HCT116 (cell line): ENCODE data around the gene AGL. TPM values are rescaled to one million over a fixed set of nuclear protein-coding genes. Genes with fewer than 3 reads are reported as not detected.

Source experiments
- ATAC-seq: fragments of 200-7000 bp; cut with Tn5 transposase; 2 replicates; pipeline ENCODE4 v1.9.1; 2020; ENCODE audit warnings: mild to moderate bottlenecking, moderate library complexity
- BruUV-seq: library from RNA; stranded (reverse); fragments of 400-500 nt; replicated peaks from 2 replicates; lab custom pipeline; 2021; lab: Mats Ljungman, UMichigan
- CTCF ChIA-PET: fragments of 300-600 bp; sonication (Branson Sonifier 250); formaldehyde crosslinking; loops from one replicate; lab custom pipeline; 2021; ENCODE audit warnings: antibody characterized with exemption; lab: Charles Lee
- POLR2A ChIA-PET: fragments of 300-600, 350-600 bp; sonication (Branson Sonifier 250); formaldehyde crosslinking; loops from one replicate; lab custom pipeline; 2021; ENCODE audit warnings: antibody characterized with exemption; lab: Charles Lee
- RAD21 ChIA-PET, 2 experiments: fragments of 300-600 bp; sonication (Branson Sonifier 250); formaldehyde crosslinking; loops; one replicate each; lab custom pipeline; 2023; ENCODE audit warnings: low total read pairs in 2 of 2; ENCODE audit not compliant: uncharacterized antibody in 2 of 2, unreplicated experiment in 2 of 2, low non-redundant PET in 1 of 2; lab: Charles Lee
- DNase-seq: peaks from one replicate; pipeline ENCODE4 v3.0.0-alpha.2; 2010; ENCODE audit warnings: low read depth, low spot score
- H2AFZ ChIP-seq: fragments of 200-600 bp; shearing (Covaris generic), sonication (generic); 2 replicates; pipeline ENCODE4 v1.6.1; 2017; ENCODE audit warnings: low read depth, mixed run types, mixed read lengths, antibody characterized with exemption, low read length; ENCODE audit not compliant: poor library complexity, severe bottlenecking
- H3K27ac ChIP-seq: 2 replicates; pipeline ENCODE4 v1.5.1; 2012; ENCODE audit warnings: low read depth, low read length
- H3K27me3 ChIP-seq: fragments of 200-600 bp; sonication (generic); 2 replicates; pipeline ENCODE4 v1.6.1; 2016; ENCODE audit warnings: mixed run types, low read length, mixed read lengths; ENCODE audit not compliant: insufficient read depth
- H3K36me3 ChIP-seq, 2 experiments: fragments of 200-500 bp in 1 of 2; fragments of 200-600 bp in 1 of 2; sonication (Bioruptor generic) in 1 of 2; sonication (generic) in 1 of 2; 2 replicates each; pipeline versions ENCODE4 v1.5.1 to v1.6.1; 2014 to 2016; ENCODE audit warnings: low read length in 2 of 2, inconsistent platforms in 1 of 2, mixed read lengths in 1 of 2, mixed run types in 1 of 2; ENCODE audit not compliant: insufficient read depth in 2 of 2, control insufficient read depth in 1 of 2
- H3K4me1 ChIP-seq, 2 experiments: fragments of 200-600 bp in 1 of 2; sonication (generic) in 1 of 2; 2 replicates each; pipeline versions ENCODE4 v1.5.1 to v1.6.1; 2012 to 2017; ENCODE audit warnings: low read length in 2 of 2, inconsistent platforms in 1 of 2, mild to moderate bottlenecking in 1 of 2, mixed read lengths in 1 of 2, mixed run types in 1 of 2, moderate library complexity in 1 of 2; ENCODE audit not compliant: insufficient read depth in 2 of 2, control insufficient read depth in 1 of 2
- H3K4me2 ChIP-seq: fragments of 200-600 bp; sonication (generic); 2 replicates; pipeline ENCODE4 v1.6.1; 2017; ENCODE audit warnings: mixed run types, low read length, mixed read lengths
- H3K4me3 ChIP-seq, 2 experiments: fragments of 200-600 bp in 1 of 2; sonication (generic) in 1 of 2; replicated peaks in 1 of 2; 2 replicates each; pipeline ENCODE4 v1.5.1; 2011 to 2016; ENCODE audit warnings: low read length in 2 of 2, control low read depth in 1 of 2, low read depth in 1 of 2, mild to moderate bottlenecking in 1 of 2, mixed read lengths in 1 of 2, mixed run types in 1 of 2
- H3K79me2 ChIP-seq: fragments of 200-600 bp; sonication (generic); 2 replicates; pipeline ENCODE4 v1.6.1; 2017; ENCODE audit warnings: mild to moderate bottlenecking, mixed run types, low read length, moderate library complexity, mixed read lengths; ENCODE audit not compliant: insufficient read depth
- H3K9ac ChIP-seq: fragments of 200-600 bp; sonication (generic); 2 replicates; pipeline ENCODE4 v1.6.1; 2016; ENCODE audit warnings: low read length, mixed read lengths
- H3K9me2 ChIP-seq: fragments of 200-600 bp; sonication (generic), shearing (Covaris generic); 2 replicates; pipeline ENCODE4 v1.6.1; 2017; ENCODE audit warnings: mixed run types, mild to moderate bottlenecking, moderate library complexity; ENCODE audit not compliant: insufficient read depth
- H3K9me3 ChIP-seq, 2 experiments: fragments of 200-500 bp in 1 of 2; fragments of 200-600 bp in 1 of 2; sonication (Bioruptor generic) in 1 of 2; sonication (generic) in 1 of 2; 2 replicates each; pipeline ENCODE4 v1.6.1; 2014 to 2017; ENCODE audit warnings: low read length in 2 of 2, mixed read lengths in 2 of 2, inconsistent platforms in 1 of 2, low read depth in 1 of 2, mild to moderate bottlenecking in 1 of 2, mixed run types in 1 of 2, moderate library complexity in 1 of 2; ENCODE audit not compliant: control insufficient read depth in 1 of 2, insufficient read depth in 1 of 2
- H4K20me1 ChIP-seq: fragments of 200-600 bp; sonication (generic), shearing (Covaris generic); 2 replicates; pipeline ENCODE4 v1.6.1; 2017; ENCODE audit warnings: mixed run types, mild to moderate bottlenecking, moderate library complexity; ENCODE audit not compliant: insufficient read depth
- ATF3 ChIP-seq: IDR thresholded peaks from 2 replicates; pipeline ENCODE4 v1.6.1; 2012
- CBX3 ChIP-seq: IDR thresholded peaks from 2 replicates; pipeline ENCODE4 v1.6.1; 2012; ENCODE audit warnings: low read depth
- CTCF ChIP-seq, 3 experiments: fragments of 200-600 bp in 1 of 3; sonication (generic) in 1 of 3; IDR thresholded peaks in 2 of 3; conservative IDR thresholded peaks in 1 of 3; 2 replicates each; pipeline ENCODE4 v1.5.1; 2012 to 2017; ENCODE audit warnings: low read depth in 2 of 3, low read length in 2 of 3, antibody characterized with exemption in 1 of 3, borderline replicate concordance in 1 of 3, control low read depth in 1 of 3, mild to moderate bottlenecking in 1 of 3, mixed read lengths in 1 of 3, mixed run types in 1 of 3, moderate library complexity in 1 of 3; ENCODE audit not compliant: insufficient read depth in 1 of 3
- EGR1 ChIP-seq: IDR thresholded peaks from 2 replicates; pipeline ENCODE4 v1.6.1; 2012; ENCODE audit warnings: low read depth
- EZH2 ChIP-seq: fragments of 200-600 bp; sonication (generic); IDR thresholded peaks from 2 replicates; pipeline ENCODE4 v1.6.1; 2017; ENCODE audit warnings: antibody characterized with exemption, mixed run types
- EZH2phosphoT487 ChIP-seq: fragments of 200-600 bp; IDR thresholded peaks from 2 replicates; pipeline ENCODE4 v1.6.1; 2018; ENCODE audit warnings: antibody characterized with exemption, borderline replicate concordance
- FOSL1 ChIP-seq: IDR thresholded peaks from 2 replicates; pipeline ENCODE4 v1.6.1; 2012; ENCODE audit warnings: low read depth
- JUND ChIP-seq: IDR thresholded peaks from 2 replicates; pipeline ENCODE4 v1.6.1; 2012
- MAX ChIP-seq: IDR thresholded peaks from 2 replicates; pipeline ENCODE4 v1.6.1; 2012
- POLR2A ChIP-seq: IDR thresholded peaks from 2 replicates; pipeline ENCODE4 v1.7.0; 2011; ENCODE audit warnings: borderline replicate concordance; ENCODE audit not compliant: insufficient read depth, insufficient read length; ENCODE audit errors: extremely low read depth
- POLR2AphosphoS5 ChIP-seq: IDR thresholded peaks from 2 replicates; pipeline ENCODE4 v1.6.1; 2011; ENCODE audit warnings: mild to moderate bottlenecking, low read depth, low read length, moderate library complexity
- RAD21 ChIP-seq: IDR thresholded peaks from 2 replicates; pipeline ENCODE4 v1.6.1; 2012; ENCODE audit warnings: low read depth, mild to moderate bottlenecking
- REST ChIP-seq: IDR thresholded peaks from 2 replicates; pipeline ENCODE4 v1.6.1; 2012; ENCODE audit warnings: low read depth
- SIN3A ChIP-seq: IDR thresholded peaks from 2 replicates; pipeline ENCODE4 v1.6.1; 2012; ENCODE audit warnings: low read depth
- SP1 ChIP-seq: IDR thresholded peaks from 2 replicates; pipeline ENCODE4 v1.6.1; 2012; ENCODE audit warnings: low read depth
- SRF ChIP-seq: IDR thresholded peaks from 2 replicates; pipeline ENCODE4 v1.6.1; 2012; ENCODE audit warnings: low read depth
- TCF7L2 ChIP-seq: IDR thresholded peaks from 2 replicates; pipeline ENCODE4 v1.7.0; 2011; ENCODE audit warnings: borderline replicate concordance, inconsistent platforms; ENCODE audit not compliant: insufficient read depth, insufficient read length; ENCODE audit errors: extremely low read depth
- YY1 ChIP-seq: IDR thresholded peaks from 2 replicates; pipeline ENCODE4 v1.6.1; 2011; ENCODE audit warnings: low read length, low read depth, moderate library complexity, mild to moderate bottlenecking; ENCODE audit not compliant: insufficient replicate concordance; ENCODE audit errors: extremely low read depth
- ZFX ChIP-seq: fragments of 450-650 bp; IDR thresholded peaks from 2 replicates; pipeline ENCODE4 v1.6.1; 2017
- ZNF274 ChIP-seq: fragments of 200-500 bp; sonication (Bioruptor generic); IDR thresholded peaks from 2 replicates; pipeline ENCODE4 v1.6.1; 2014; ENCODE audit warnings: mild to moderate bottlenecking, low read depth, low read length, inconsistent platforms
- intact Hi-C: fragments of 100-400 bp; cut with micrococcal nuclease; formaldehyde crosslinking; loops from 2 replicates; pipeline ENCODE4 v1.10.0; 2022
- total RNA-seq: library from RNA; stranded (reverse); gene quantifications from one replicate; pipeline ENCODE4 v1.2.1, GENCODE V29; 2021; ENCODE audit not compliant: unreplicated experiment

The AGL gene
- total RNA-seq, 1 experiment from 2014 or later, result 19.4 TPM

- TF ChIP-seq POLR2A (no peak), POLR2AphosphoS5 (no peak), SRF (no peak), ATF3 (no peak), ZNF274 (no peak), EZH2 (no peak), YY1 (no peak), EGR1 (no peak), ZFX (no peak), CBX3 (no peak), FOSL1 (no peak), SP1 (no peak), JUND (no peak), REST (no peak), SIN3A (no peak), MAX (no peak), RAD21 (no peak), CTCF (IDR thresholded peaks at IDR 0.05 in 2 of 3, conservative IDR thresholded peaks at IDR 0.05 in 1 of 3; ENCODE audit: borderline replicate concordance in 1 of 3, insufficient read depth in 1 of 3, low read depth in 2 of 3, low read length in 2 of 3) (no peak), EZH2phosphoT487 (no peak), TCF7L2 (no peak)
- TF ChIP-seq, all 23 proteins: peak for 0
- H3K4me2 ChIP-seq, result no peak overlapping the region
- DNase-seq (no peak), ATAC-seq (no peak)
- H3K9me2 ChIP-seq, result no peaks in the 10 kb centered on the region
- ChIA-PET POLR2A (no interaction called here), RAD21 (no interaction called here), CTCF (no interaction called here)
- H3K36me3 ChIP-seq, result no peaks in the 10 kb centered on the region
- no peak overlapping the region for H3K9ac ChIP-seq
- no peaks in the 10 kb centered on the region for H3K9me3 ChIP-seq
- no peak overlapping the region for H2AFZ ChIP-seq
- no peak overlapping the region for H3K4me3 ChIP-seq
- H3K27ac ChIP-seq, result no peak overlapping the region
- no peaks in the 10 kb centered on the region for H3K27me3 ChIP-seq
- no TSS peak for BruUV-seq
- intact Hi-C loops, result loop anchor here (5.0 kb wide), 1 partner anchor 325 kb away; the partner anchor contains the start of genes SASS6 and TRMT13
- no peaks in the 10 kb centered on the region for H4K20me1 ChIP-seq
- H3K4me1 ChIP-seq, result peaks cover 0 to 11% of the 10 kb centered on the region in 2 experiments; a peak in 2 of 4 replicates
- no peaks in the 10 kb centered on the region for H3K79me2 ChIP-seq
These were observed 43.3 kb upstream of the AGL start for GRCh38 chr1:99806882-99807281.
